H1 (cell line): ENCODE data around the gene RPS27. TPM values are rescaled to one million over a fixed set of nuclear protein-coding genes. Genes with fewer than 3 reads are reported as not detected.

ENCODE experiments used
- CREB1 ChIP-seq: IDR thresholded peaks from 2 replicates; pipeline ENCODE4 v1.6.1; 2012; ENCODE audit warnings: inconsistent platforms
- GABPA ChIP-seq: IDR thresholded peaks from 2 replicates; pipeline ENCODE4 v1.6.1; 2011; ENCODE audit warnings: mild to moderate bottlenecking, low read length, moderate library complexity, borderline replicate concordance; ENCODE audit not compliant: insufficient read depth
- HDAC2 ChIP-seq, 2 experiments: fragments of 300-600 bp in 1 of 2; sonication (generic) in 1 of 2; IDR thresholded peaks; 2 replicates each; pipeline ENCODE4 v1.6.1; 2011 to 2012; ENCODE audit warnings: low read depth in 2 of 2, low read length in 2 of 2, mild to moderate bottlenecking in 2 of 2, moderate library complexity in 2 of 2, borderline replicate concordance in 1 of 2, inconsistent platforms in 1 of 2
- TEAD4 ChIP-seq: IDR thresholded peaks from 2 replicates; pipeline ENCODE4 v1.6.1; 2012; ENCODE audit warnings: low read depth, low read length, inconsistent platforms, mixed read lengths
- USF2 ChIP-seq: IDR thresholded peaks from 2 replicates; pipeline ENCODE4 v1.6.1; 2011; ENCODE audit warnings: low read length, improper control_type of control experiment
- ZNF274 ChIP-seq: IDR thresholded peaks from 2 replicates; pipeline ENCODE4 v1.7.0; 2012; ENCODE audit warnings: low read length, borderline replicate concordance; ENCODE audit errors: extremely low read depth
- polyA plus RNA-seq, 7 experiments: library from polyadenylated mRNA; depleted of rRNA in 3 of 7; stranded (reverse) in 5 of 7; unstranded in 2 of 7; fragments of >200 nt in 5 of 7; fragments of 200-250 nt in 2 of 7; gene quantifications; 1 replicate in 5 of 7; 2 replicates in 1 of 7; 4 replicates in 1 of 7; pipeline versions ENCODE4 v1.2.1 to v1.2.3, GENCODE V29; 2011 to 2013; ENCODE audit warnings: missing spikeins in 2 of 7, mixed read lengths in 2 of 7
- total RNA-seq: library from RNA; stranded (reverse); fragmentation: NEBNext Ultra II Directional; extraction: Animal tissue kit (Norgen Biotek cat#: 25700); gene quantifications from 2 replicates; pipeline ENCODE4 v1.2.1, GENCODE V29; 2021
- TF ChIP-seq, protein P1 (sequence below): IDR thresholded peaks from 2 replicates; pipeline ENCODE4 v1.6.1; 2012; ENCODE audit warnings: inconsistent platforms

The RPS27 gene
- total and polyA plus RNA-seq, 2 of the 8 experiments (the other 6 are each of a cell fraction or from before 2014, with no cell fraction given), result 1,810 to 3,155 TPM

DNA sequence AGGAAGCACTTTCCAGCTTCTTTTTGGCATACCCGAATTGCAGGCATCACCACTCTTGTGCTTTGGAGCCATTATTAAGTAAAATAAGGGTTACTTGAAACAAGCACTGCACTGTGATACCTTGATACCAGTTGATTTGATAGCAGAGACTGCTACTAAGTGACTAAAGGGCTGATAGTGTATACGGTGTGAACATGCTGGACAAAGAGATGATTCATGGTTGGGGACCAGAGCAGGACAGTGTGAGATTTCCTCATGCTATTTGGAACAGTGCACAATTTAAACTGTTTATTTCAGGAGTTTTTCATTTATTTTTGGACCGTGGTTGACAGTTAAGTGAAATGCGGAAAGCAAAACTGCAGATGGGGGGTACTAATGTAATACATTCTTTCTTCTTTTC lies 9.9 kb downstream of the RPS27 start (continued):
- TF ChIP-seq, protein P1, sequence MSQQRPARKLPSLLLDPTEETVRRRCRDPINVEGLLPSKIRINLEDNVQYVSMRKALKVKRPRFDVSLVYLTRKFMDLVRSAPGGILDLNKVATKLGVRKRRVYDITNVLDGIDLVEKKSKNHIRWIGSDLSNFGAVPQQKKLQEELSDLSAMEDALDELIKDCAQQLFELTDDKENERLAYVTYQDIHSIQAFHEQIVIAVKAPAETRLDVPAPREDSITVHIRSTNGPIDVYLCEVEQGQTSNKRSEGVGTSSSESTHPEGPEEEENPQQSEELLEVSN, result no peak
- TF ChIP-seq HDAC2 (IDR thresholded peaks at IDR 0.05; ENCODE audit: borderline replicate concordance in 1 of 2, low read depth in 2 of 2, low read length in 2 of 2) (no peak), TEAD4 (no peak), CREB1 (no peak), ZNF274 (no peak), GABPA (no peak), USF2 (no peak)
- TF ChIP-seq, all 59 proteins: peak for 0
